IPS-18c (cell line): ENCODE measurements around the gene SETD1A.

ENCODE experiments used
- H3K4me3 ChIP-seq: 2 replicates; pipeline ENCODE4 v1.7.0; 2013; ENCODE audit warnings: low read depth, mild to moderate bottlenecking, low read length, moderate library complexity; ENCODE audit not compliant: insufficient read depth
- H3K9me3 ChIP-seq: one replicate; pipeline ENCODE4 v1.6.1; 2013; ENCODE audit warnings: mild to moderate bottlenecking, low read length, moderate library complexity; ENCODE audit not compliant: control insufficient read depth, insufficient read depth

The SETD1A gene

DNA sequence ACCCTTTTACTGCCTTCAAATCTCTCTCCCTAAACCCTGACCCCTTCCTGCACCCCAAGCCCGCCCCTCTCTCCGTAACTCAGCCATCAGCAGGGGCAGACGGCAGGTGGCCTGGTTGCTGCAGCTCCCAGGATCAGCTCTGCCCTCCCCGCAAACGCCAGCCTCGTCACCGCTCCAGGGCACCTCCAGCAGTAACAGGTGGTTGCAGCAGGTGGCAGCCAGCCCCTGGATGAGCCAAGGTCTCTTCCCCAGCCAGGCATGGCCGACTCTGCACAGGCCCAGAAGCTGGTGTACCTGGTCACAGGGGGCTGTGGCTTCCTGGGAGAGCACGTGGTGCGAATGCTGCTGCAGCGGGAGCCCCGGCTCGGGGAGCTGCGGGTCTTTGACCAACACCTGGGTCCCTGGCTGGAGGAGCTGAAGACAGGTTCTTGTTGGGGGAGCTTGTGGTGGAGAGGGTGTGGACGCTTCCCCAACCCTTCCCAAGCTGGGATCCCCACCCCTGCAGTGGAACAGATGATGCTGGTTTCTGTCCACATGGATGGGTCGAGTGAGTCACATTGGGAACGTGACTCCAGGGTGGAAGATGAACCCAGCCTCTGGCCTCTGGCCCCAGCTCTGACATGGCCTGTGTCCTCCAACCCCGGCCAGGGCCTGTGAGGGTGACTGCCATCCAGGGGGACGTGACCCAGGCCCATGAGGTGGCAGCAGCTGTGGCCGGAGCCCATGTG lies 28.0 kb downstream of the SETD1A start:
- Histone ChIP-seq H3K9me3 (no peaks in the 10 kb centered on the region), H3K4me3 (peak overlapping the region; percentile 46; the same call in 1 of the 2 replicates)

DNA sequence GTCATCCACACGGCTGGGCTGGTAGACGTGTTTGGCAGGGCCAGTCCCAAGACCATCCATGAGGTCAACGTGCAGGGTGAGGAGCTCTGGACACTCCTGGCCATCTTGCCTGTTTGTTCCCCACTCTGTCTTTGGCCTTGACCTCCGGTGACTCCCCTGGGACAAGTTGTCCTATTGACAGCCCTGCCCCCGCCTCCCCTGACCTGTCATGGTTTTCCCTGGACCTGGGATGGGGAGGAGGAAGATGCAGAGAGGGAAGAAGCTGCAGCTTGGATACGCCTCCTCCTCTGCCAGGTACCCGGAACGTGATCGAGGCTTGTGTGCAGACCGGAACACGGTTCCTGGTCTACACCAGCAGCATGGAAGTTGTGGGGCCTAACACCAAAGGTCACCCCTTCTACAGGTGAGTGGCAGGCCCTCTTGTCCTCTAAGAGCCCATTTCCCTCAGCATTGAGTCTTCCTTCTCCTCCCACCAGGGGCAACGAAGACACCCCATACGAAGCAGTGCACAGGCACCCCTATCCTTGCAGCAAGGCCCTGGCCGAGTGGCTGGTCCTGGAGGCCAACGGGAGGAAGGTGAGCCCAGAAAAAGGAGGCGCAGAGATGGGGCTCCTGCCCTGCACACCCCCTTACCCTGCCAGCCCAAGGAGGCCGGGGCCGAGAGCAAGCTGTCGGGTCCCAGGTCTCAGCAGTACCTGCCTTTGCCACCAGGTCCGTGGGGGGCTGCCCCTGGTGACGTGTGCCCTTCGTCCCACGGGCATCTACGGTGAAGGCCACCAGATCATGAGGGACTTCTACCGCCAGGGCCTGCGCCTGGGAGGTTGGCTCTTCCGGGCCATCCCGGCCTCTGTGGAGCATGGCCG lies 28.8 kb downstream of the SETD1A start:
- Histone ChIP-seq H3K4me3 (no peak overlapping the region), H3K9me3 (no peaks in the 10 kb centered on the region)

DNA sequence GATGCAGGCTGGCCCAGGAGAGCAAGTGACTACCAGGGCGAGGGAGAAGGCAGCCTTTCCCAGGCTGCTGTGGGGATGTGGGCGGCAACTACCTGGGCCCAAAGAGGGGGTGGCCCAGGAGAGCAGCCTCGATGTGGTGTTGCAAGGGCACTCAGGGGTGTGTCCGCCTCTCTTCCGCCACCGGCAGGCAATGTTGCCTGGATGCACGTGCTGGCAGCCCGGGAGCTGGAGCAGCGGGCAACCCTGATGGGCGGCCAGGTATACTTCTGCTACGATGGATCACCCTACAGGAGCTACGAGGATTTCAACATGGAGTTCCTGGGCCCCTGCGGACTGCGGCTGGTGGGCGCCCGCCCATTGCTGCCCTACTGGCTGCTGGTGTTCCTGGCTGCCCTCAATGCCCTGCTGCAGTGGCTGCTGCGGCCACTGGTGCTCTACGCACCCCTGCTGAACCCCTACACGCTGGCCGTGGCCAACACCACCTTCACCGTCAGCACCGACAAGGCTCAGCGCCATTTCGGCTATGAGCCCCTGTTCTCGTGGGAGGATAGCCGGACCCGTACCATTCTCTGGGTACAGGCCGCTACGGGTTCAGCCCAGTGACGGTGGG lies 30.1 kb downstream of the SETD1A start:
- H3K4me3 ChIP-seq: no peak overlapping the region
- H3K9me3 ChIP-seq: no peaks in the 10 kb centered on the region

DNA sequence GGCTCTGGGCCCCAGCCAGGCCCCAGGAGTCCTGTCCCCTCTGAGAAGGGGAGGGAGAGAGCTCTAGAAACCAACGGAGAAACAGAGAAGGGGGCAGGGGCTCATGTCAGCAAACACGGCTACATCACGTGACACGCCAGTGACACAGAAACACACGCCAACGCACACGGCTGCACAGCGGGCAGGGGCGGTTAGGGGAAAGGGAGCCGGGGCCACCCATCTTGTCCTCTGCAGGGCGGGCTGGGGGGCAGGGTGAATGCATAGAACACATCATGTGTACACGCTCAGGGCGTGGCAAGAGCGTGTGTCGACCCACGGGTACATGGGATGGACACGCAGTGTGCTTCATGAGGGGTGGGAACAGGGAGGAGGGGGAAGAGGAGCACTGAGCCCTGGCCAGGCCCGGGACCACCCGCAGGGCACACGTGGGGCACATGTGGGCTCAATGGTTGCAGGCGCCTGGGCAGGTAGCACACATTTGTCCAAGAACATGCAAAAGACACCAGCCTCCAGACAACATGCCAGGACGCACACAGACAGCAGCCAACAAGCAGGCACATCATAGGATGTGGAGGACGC lies 32.0 kb downstream of the SETD1A start:
- Histone ChIP-seq H3K4me3 (no peak overlapping the region), H3K9me3 (no peaks in the 10 kb centered on the region)

DNA sequence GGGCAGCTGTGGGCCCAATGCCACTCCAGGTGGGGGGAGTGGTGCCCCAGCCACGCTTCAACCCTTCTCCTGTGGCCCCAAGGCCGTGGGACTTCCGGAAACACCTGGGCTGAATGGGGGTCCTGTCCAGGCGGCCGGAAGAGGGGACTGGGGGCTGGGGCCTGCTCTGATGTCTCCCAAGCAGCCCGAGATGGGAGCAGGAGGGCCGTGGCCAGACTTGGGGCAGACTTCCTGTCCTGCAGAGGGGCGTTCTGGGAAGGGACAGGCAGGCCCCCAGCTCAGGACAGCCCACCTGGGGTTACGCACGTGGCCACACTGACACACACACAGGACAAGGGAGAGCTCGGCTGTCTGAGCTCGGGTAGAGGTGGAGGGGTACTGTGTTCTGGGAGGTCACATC lies 32.6 kb downstream of the SETD1A start:
- Histone ChIP-seq H3K4me3 (no peak overlapping the region), H3K9me3 (no peaks in the 10 kb centered on the region)

DNA sequence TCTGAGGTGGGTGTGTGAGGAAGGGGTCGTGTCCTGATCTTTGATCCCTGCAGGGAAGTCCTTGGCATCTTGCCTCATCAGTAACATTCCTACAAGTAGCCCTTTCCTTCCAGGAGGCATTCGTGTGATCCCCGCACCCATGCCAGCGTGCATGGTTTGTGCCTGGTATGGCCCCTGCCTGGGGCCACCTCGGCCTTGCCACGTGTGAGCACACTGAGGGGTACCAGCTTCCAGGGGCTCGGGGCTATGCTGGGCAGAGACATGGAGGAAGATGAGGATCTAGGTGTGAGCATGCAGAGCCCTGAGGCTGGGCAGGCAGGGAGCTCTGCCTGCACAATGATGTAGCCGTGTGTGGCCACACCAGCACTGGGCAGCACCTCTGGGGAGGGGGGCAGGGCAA lies 33.5 kb downstream of the SETD1A start:
- Histone ChIP-seq H3K4me3 (no peak overlapping the region), H3K9me3 (no peaks in the 10 kb centered on the region)

DNA sequence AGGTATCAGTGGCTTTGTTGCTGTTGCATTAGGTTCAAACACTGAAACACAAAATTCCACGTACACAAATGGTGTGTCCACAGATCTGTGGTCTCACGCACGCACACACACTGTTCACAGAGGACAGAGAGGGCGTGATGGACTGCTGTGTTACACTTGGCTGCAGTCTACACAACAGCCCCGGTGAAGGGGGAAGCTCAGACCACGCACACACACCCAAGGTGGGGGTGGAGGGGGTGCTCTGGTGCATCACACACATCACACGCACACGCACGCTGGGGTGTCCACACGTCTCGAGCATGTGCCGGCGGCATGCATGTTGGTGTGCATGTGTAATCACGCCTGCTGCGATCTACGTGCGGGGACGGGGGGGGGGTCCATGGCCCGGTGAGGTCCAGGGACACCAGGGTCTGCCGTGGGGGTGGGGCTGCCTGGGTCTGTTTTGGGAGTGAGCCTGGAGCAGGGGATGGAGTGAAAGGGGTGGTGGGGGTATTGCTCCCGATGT lies 34.8 kb downstream of the SETD1A start:
- no peaks in the 10 kb centered on the region for H3K9me3 ChIP-seq
- H3K4me3 ChIP-seq: no peak overlapping the region; the same call in 1 of the 2 replicates

DNA sequence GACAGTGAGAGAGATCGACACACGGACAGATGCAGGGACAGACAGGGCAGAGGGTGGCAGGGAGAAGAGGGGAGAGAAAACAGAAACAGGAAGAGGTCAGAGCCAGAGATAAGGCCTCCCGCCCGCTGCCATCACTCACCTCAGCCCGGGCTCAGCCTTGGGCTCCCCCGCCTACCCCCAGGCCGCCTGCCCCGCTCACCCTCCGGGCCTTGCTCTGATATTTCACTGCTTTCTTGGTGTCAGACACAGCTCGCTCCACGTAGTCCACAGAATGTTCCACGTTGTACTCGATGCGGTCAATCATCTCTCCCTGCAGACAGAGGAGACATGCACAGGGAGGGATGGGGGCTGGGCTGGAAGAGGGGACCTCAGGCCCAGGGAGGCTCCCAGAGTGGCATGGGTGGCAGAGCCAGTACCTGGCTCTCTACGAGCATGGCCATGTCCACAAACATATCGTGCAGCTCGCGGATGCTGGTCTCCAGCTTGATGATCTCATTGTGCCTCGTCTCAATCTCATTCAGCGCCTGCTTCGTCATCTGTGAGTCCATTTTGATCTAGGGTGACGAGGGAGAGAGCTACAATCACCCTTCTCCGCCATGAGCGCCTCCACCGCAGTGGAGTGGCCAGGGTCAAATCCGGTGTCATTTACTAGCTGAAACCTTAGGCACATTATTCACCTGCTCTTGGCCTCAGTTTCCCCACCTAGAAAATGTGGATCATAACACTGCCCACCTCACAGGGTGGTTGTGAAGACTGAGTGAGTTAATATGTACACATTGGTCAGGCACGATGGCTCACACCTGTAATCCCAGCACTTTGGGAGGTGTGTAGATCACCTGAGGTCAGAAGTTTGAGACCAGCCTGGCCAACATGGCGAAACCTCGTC lies 35.6 kb downstream of the SETD1A start:
- no peak overlapping the region for H3K4me3 ChIP-seq
- H3K9me3 ChIP-seq: no peaks in the 10 kb centered on the region

DNA sequence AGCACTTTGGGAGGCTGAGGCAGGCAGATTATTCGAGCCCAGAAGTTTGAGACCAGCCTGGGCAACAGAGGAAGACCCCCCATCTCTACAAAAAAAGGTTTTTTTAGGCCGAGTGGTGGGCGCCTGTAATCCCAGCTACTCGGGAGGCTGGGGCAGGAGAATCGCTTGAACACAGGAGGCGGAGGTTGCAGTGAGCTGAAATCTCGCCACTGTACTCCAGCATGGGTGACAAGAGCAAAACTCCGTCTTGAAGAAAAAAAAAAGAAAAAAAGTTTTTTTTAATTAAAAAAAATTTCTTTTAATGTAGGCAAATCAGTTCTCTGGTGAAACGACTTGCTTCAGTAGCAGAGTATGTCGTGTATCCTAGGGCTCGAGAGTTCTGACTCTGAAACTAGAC lies 38.4 kb downstream of the SETD1A start:
- no peaks in the 10 kb centered on the region for H3K9me3 ChIP-seq
- H3K4me3 ChIP-seq: no peak overlapping the region

DNA sequence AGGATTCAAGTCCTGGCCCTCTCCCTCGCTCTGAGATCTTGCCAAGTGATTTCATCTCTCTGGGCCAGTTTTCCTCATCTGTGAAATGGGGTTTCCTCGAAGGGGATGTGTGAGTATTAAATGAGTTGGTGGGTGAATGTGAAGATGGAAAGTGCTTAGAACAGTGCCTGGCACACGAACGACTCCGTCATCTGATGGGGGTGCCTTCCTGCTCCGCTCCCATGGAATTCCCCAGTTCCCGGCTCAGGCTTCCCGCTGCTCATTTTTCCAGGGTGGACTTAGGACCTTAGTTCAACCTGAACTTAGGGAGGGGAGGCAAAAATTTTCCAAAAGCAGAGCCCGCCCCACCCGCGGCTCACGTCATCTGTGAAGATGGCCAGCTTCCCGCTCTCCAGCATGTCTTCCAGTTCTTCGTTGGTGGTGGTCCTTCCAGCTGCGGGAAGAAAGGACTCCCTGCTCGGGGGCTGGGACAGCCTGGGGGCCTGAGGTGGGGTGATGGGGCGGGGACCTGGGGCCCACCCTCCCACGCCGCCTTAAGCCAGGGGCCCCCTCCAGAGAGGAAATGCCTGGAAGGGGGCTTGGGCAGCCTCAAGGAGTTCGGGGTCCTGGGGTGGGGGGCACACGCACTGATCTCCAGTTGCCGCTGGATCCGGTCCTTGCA lies 38.9 kb downstream of the SETD1A start:
- Histone ChIP-seq H3K4me3 (peak overlapping the region; percentile 49), H3K9me3 (no peaks in the 10 kb centered on the region)

DNA sequence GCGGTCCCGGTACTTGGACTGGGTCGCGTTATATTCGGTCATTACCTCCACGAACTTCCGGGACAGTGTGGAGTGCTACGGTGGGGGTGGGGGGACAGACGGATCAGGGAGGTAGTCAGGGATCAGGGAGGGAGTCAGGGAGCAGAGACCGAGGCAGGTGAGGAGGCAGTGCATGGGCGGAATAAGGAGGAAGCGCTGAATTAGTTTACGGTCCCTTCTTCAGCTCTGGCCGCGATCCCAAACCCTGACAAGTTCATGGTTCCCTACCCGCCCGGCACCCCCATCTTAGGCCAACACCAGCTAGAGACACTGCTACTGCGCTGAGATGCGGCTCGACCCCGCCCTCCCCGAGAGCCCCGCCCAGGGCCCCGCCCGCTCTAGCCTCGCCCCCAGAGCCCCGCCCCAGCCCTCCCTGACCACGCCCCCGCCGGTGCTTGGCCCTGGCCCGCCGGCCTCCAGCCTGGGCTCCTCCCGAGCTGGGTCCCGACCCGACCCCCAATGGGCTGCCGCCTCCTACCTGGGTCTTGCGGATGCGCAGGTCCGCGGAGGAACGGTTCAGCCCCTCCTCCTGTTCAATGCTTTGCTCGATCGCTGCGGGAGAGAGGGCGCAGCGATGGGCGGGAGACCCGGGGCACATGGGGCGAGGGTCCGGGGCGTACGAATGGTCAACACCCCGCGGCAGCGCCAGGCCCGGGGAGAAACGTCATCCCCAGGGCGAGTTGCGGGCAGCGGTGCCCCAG lies 39.6 kb downstream of the SETD1A start:
- no peaks in the 10 kb centered on the region for H3K9me3 ChIP-seq
- peak overlapping the region; percentile 49 for H3K4me3 ChIP-seq

DNA sequence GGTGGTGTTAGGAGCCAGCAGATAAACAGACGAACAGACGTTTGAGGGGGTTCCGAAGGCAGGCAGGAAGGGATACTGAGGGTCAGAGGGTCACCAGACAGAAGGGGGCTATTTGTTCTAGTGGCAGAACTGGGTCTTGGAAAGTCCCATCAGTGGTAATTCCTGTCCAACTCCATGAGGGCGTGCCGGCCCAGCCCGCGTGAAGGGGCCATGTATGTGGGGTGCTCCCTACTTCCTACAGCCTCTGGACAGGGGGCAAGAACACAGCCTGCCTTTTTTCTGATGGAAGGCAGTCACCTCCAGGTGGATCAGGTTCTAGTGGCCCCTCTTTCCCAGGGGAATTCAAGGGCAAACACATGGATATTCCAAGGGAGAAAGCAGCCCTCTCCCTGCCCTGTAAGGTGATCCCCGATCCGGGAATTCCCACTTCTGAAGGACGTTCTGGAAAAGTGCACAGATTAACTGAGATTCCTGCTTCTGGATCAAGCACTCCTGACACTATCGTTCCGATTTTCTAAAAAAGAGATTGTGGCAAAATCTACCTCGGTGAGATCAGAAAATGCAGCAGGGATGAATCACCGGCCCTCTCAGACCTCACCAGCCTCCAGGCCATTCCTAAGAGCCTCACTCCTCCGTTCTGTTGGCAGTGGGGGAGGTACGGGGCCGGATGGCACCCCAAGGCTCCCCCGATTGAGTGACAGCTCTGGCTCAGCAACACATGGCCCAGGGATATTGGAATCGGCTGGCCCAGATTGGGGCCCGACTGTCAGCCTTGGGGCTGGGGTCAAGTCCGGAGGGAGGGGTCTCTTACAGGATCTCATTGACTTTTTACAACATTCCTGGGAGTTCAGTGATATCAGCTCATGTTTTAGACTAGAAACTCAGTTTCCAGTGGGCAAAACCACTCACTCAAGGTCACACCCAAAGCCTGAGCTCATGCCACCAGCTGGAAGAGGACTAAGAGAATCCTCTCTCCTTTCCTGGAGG lies 40.5 kb downstream of the SETD1A start:
- H3K4me3 ChIP-seq: peak overlapping the region; percentile 49
- no peaks in the 10 kb centered on the region for H3K9me3 ChIP-seq

DNA sequence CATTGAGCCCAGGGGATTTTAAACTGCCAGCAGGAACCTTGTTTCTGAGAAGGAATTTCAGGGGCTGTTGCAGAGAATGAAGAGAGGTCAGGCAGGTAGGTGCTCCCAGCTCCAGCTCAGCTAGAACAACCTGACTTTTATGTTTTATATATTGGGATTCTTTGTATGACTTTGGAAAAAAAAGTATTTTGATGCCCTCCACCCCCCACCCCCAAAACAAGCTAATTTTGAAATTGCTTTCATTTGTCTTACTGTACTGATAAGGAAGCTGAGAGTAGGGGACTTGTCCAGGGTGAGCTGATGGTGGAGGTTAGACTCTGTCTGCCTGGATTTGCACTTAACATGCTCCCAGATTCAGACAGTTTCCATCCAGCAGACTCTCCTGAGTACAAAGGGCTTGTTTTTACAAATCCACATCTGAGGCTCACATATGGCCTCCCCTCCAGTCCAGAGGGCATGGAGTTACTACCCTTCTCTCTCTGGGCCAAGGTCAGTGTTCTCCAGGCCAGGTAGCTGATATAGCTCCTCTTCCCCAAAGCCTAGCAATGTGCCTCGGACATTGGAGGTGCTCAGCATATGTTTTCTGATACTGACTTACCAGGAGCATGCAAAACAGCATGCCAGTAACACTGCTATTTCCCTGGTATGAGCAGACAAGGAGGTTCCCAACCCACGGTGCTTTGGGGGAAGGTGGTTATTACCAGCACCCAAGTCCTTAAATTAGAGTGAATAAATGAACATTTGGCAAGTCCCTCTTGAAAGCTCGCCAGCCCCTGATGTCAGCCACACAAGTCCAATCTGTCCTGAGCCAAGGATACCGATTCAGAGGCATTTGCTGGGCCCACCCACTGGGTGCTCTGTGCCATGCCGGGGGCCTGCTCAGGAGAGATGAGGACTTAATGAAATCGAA lies 41.6 kb downstream of the SETD1A start:
- no peak overlapping the region for H3K4me3 ChIP-seq
- no peaks in the 10 kb centered on the region for H3K9me3 ChIP-seq
